ENCODE data around the gene KCNJ16.

The KCNJ16 gene

GRCh38 chr17:70119983-70120382 is 45.0 kb downstream of the KCNJ16 start:
- DNase-seq, result peak; percentile 11
- in situ Hi-C loops (cut with MboI; ENCODE audit: low pct_unique_long_range_greater_than_20kb, low sequenced_read_pairs), result no loop called here

- in situ Hi-C loops (cut with MboI; ENCODE audit: low pct_unique_long_range_greater_than_20kb, low sequenced_read_pairs), result no loop called here
Observed at GRCh38 chr17:70120425-70120824, 45.4 kb downstream of the KCNJ16 start.

GRCh38 chr17:70121126-70121525 is 46.1 kb downstream of the KCNJ16 start:
- DNase-seq, result no peak
- in situ Hi-C loops (cut with MboI; ENCODE audit: low pct_unique_long_range_greater_than_20kb, low sequenced_read_pairs), result no loop called here

More at GRCh38 chr17:70120425-70120824, 45.4 kb downstream of the KCNJ16 start:
- peak; percentile 25 for DNase-seq

- DNase-seq, result no peak
- in situ Hi-C loops (cut with MboI; ENCODE audit: low pct_unique_long_range_greater_than_20kb, low sequenced_read_pairs), result no loop called here
Observed at GRCh38 chr17:70123193-70123592, 48.2 kb downstream of the KCNJ16 start.

GRCh38 chr17:70124723-70125122 is 49.7 kb downstream of the KCNJ16 start:
- no peak for DNase-seq
- in situ Hi-C loops (cut with MboI; ENCODE audit: low pct_unique_long_range_greater_than_20kb, low sequenced_read_pairs), result no loop called here

GRCh38 chr17:70127221-70127873 is 52.3 kb downstream of the KCNJ16 start:
- in situ Hi-C loops (cut with MboI; ENCODE audit: low pct_unique_long_range_greater_than_20kb, low sequenced_read_pairs), result no loop called here
- DNase-seq, result no peak

GRCh38 chr17:70128727-70129238 is 53.8 kb downstream of the KCNJ16 start:
- no peak for DNase-seq
- in situ Hi-C loops (cut with MboI; ENCODE audit: low pct_unique_long_range_greater_than_20kb, low sequenced_read_pairs), result no loop called here

GRCh38 chr17:70130289-70130688 is 55.3 kb downstream of the KCNJ16 start:
- no peak for DNase-seq

GRCh38 chr17:70132505-70132904 is 57.5 kb downstream of the KCNJ16 start:
- DNase-seq, result no peak
- in situ Hi-C loops (cut with MboI; ENCODE audit: low pct_unique_long_range_greater_than_20kb, low sequenced_read_pairs), result no loop called here

More at GRCh38 chr17:70130289-70130688, 55.3 kb downstream of the KCNJ16 start:
- in situ Hi-C loops (cut with MboI; ENCODE audit: low pct_unique_long_range_greater_than_20kb, low sequenced_read_pairs), result no loop called here

- in situ Hi-C loops (cut with MboI; ENCODE audit: low pct_unique_long_range_greater_than_20kb, low sequenced_read_pairs), result no loop called here
- no peak for DNase-seq
Observed at GRCh38 chr17:70134042-70134441, 59.0 kb downstream of the KCNJ16 start.

- no peak for DNase-seq
- in situ Hi-C loops (cut with MboI; ENCODE audit: low pct_unique_long_range_greater_than_20kb, low sequenced_read_pairs), result no loop called here
Observed at GRCh38 chr17:70134777-70135176, 59.8 kb downstream of the KCNJ16 start.

GRCh38 chr17:70136131-70136530 is 61.1 kb downstream of the KCNJ16 start:
- no peak for DNase-seq
- in situ Hi-C loops (cut with MboI; ENCODE audit: low pct_unique_long_range_greater_than_20kb, low sequenced_read_pairs), result no loop called here

GRCh38 chr17:70137451-70138230 is 62.6 kb downstream of the KCNJ16 start:
- in situ Hi-C loops (cut with MboI; ENCODE audit: low pct_unique_long_range_greater_than_20kb, low sequenced_read_pairs), result no loop called here
- DNase-seq, result no peak

GRCh38 chr17:70138291-70138865 is 63.4 kb downstream of the KCNJ16 start:
- no peak for DNase-seq
- in situ Hi-C loops (cut with MboI; ENCODE audit: low pct_unique_long_range_greater_than_20kb, low sequenced_read_pairs), result no loop called here

GRCh38 chr17:70139449-70139993 is 64.5 kb downstream of the KCNJ16 start:
- DNase-seq, result no peak
- in situ Hi-C loops (cut with MboI; ENCODE audit: low pct_unique_long_range_greater_than_20kb, low sequenced_read_pairs), result no loop called here

GRCh38 chr17:70144260-70144846 is 69.3 kb downstream of the KCNJ16 start:
- DNase-seq, result peak; percentile 31
- in situ Hi-C loops (cut with MboI; ENCODE audit: low pct_unique_long_range_greater_than_20kb, low sequenced_read_pairs), result no loop called here

GRCh38 chr17:70153210-70153609 is 78.2 kb downstream of the KCNJ16 start:
- DNase-seq, result no peak
- in situ Hi-C loops (cut with MboI; ENCODE audit: low pct_unique_long_range_greater_than_20kb, low sequenced_read_pairs), result no loop called here

- no peak for DNase-seq
- in situ Hi-C loops (cut with MboI; ENCODE audit: low pct_unique_long_range_greater_than_20kb, low sequenced_read_pairs), result no loop called here
Observed at GRCh38 chr17:70157151-70157550, 82.1 kb downstream of the KCNJ16 start.

- DNase-seq, result no peak
- in situ Hi-C loops (cut with MboI; ENCODE audit: low pct_unique_long_range_greater_than_20kb, low sequenced_read_pairs), result no loop called here
Observed at GRCh38 chr17:70158180-70158579, 83.2 kb downstream of the KCNJ16 start.
